ENCODE measurements around the gene CADM3. TPM values are rescaled to one million over a fixed set of nuclear protein-coding genes. Genes with fewer than 3 reads are reported as not detected.
A peak's percentile ranks its signal among the peaks of the same experiment; 100 is the strongest.

CADM3 gene
- polyA plus RNA-seq, 3 donors = not detected

DNA sequence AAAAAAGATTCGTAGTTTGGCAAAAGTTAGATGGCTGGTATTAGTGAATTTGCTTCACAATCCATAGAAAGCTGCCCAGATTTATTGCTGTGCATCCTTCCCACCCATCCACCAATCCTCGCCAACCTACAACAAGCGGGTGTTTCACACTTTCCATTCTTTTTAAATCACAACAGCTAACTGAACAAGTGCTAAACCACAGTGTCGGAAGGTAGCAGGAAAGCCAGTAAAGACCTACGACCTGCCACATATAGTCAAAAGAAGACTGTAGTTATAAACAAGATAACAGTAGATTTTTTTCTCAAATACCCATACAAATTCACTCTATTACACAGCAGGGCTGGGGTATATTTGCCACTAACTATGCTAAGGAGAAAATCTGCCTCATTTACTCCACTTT is 47.8 kb upstream of the CADM3 start:
- no peak overlapping the region for H3K4me2 ChIP-seq (replicated peaks; ENCODE audit: extremely low read depth, low read length, poor library complexity, severe bottlenecking)
- TF ChIP-seq, protein P1, sequence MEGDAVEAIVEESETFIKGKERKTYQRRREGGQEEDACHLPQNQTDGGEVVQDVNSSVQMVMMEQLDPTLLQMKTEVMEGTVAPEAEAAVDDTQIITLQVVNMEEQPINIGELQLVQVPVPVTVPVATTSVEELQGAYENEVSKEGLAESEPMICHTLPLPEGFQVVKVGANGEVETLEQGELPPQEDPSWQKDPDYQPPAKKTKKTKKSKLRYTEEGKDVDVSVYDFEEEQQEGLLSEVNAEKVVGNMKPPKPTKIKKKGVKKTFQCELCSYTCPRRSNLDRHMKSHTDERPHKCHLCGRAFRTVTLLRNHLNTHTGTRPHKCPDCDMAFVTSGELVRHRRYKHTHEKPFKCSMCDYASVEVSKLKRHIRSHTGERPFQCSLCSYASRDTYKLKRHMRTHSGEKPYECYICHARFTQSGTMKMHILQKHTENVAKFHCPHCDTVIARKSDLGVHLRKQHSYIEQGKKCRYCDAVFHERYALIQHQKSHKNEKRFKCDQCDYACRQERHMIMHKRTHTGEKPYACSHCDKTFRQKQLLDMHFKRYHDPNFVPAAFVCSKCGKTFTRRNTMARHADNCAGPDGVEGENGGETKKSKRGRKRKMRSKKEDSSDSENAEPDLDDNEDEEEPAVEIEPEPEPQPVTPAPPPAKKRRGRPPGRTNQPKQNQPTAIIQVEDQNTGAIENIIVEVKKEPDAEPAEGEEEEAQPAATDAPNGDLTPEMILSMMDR (IDR thresholded peaks at IDR 0.05) = no peak
- H3K9ac ChIP-seq (ENCODE audit: insufficient read depth, low read length, poor library complexity, severe bottlenecking) = no peak overlapping the region
- intact Hi-C loops (cut with micrococcal nuclease) = no loop called here
- no peak overlapping the region for H3K27ac ChIP-seq (ENCODE audit: low read depth in 1 of 2, low read length in 2 of 2)
- H3K9me3 ChIP-seq (replicated peaks in 1 of 2; ENCODE audit: control insufficient read depth in 1 of 2, insufficient read depth in 1 of 2, low read length in 2 of 2) = no peaks in the 10 kb centered on the region
- no peak for DNase-seq
- Mint-ChIP-seq H3K27ac (no peak overlapping the region), H3K9me3 (no peaks in the 10 kb centered on the region), H3K4me3 (no peak overlapping the region), H3K27me3 (ENCODE audit: low read depth in 3 of 3) (peaks cover 0 to 4% (median 1%) of the 10 kb centered on the region in 3 donors), H3K4me1 (peaks cover 4% of the 10 kb centered on the region), H3K36me3 (no peaks in the 10 kb centered on the region)
- no peaks in the 10 kb centered on the region for H3K27me3 ChIP-seq (ENCODE audit: control insufficient read depth in 2 of 2, insufficient read depth in 2 of 2, low read length in 2 of 2)
- H3K4me3 ChIP-seq (replicated peaks in 1 of 3; ENCODE audit: low read depth in 2 of 3, low read length in 3 of 3) = no peak overlapping the region
- H4K20me1 ChIP-seq (ENCODE audit: insufficient read depth, low read length) = no peaks in the 10 kb centered on the region
- no peaks in the 10 kb centered on the region for H3K36me3 ChIP-seq (replicated peaks in 1 of 2; ENCODE audit: control insufficient read depth in 1 of 2, insufficient read depth in 2 of 2, low read length in 2 of 2)
- H3K4me1 ChIP-seq (ENCODE audit: control insufficient read depth in 1 of 2, insufficient read depth in 2 of 2, low read length in 2 of 2) = no peaks in the 10 kb centered on the region
- H3K79me2 ChIP-seq (ENCODE audit: insufficient read depth, low read length) = no peaks in the 10 kb centered on the region
- no peak overlapping the region for H2AFZ ChIP-seq (ENCODE audit: insufficient read depth, low read depth, low read length, poor library complexity, severe bottlenecking)
- 100% methylated on average over 2 of the region's 5 CpGs for WGBS (ENCODE audit: insufficient coverage)

DNA sequence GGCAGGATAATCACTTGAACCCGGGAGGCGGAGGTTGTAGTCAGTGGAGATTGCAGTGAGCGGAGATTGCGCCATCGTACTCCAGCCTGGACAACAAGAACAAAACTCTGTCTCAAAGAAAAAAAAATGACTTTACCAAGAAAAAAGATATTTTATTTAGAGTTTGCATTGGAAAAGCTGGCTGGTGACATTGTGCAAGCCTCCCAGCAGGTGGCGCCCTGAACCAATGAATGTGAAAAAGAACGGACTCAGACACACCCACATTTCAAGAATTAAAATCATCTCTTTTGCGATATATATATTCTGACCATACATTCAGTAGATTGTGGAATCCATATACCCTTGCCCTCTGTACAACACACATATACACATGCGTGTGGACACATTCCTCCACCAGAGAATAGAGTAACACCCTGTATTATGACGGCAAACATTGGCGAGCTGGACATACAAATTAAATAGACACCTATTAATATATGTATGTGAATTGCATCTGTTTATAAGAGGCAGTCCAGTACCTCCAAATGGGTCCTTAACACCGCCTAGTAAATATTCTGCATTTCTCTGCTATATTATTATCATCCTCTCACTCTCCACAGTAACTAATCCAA is 39.0 kb upstream of the CADM3 start:
- Histone ChIP-seq H2AFZ (ENCODE audit: insufficient read depth, low read depth, low read length, poor library complexity, severe bottlenecking) (no peak overlapping the region), H3K27ac (ENCODE audit: low read depth in 1 of 2, low read length in 2 of 2) (no peak overlapping the region), H3K36me3 (replicated peaks in 1 of 2; ENCODE audit: control insufficient read depth in 1 of 2, insufficient read depth in 2 of 2, low read length in 2 of 2) (no peaks in the 10 kb centered on the region), H3K9ac (ENCODE audit: insufficient read depth, low read length, poor library complexity, severe bottlenecking) (no peak overlapping the region), H3K79me2 (ENCODE audit: insufficient read depth, low read length) (no peaks in the 10 kb centered on the region), H3K27me3 (ENCODE audit: control insufficient read depth in 2 of 2, insufficient read depth in 2 of 2, low read length in 2 of 2) (no peaks in the 10 kb centered on the region), H4K20me1 (ENCODE audit: insufficient read depth, low read length) (no peaks in the 10 kb centered on the region), H3K9me3 (replicated peaks in 1 of 2; ENCODE audit: control insufficient read depth in 1 of 2, insufficient read depth in 1 of 2, low read length in 2 of 2) (no peaks in the 10 kb centered on the region), H3K4me3 (replicated peaks in 1 of 3; ENCODE audit: low read depth in 2 of 3, low read length in 3 of 3) (no peak overlapping the region), H3K4me2 (replicated peaks; ENCODE audit: extremely low read depth, low read length, poor library complexity, severe bottlenecking) (no peak overlapping the region), H3K4me1 (ENCODE audit: control insufficient read depth in 1 of 2, insufficient read depth in 2 of 2, low read length in 2 of 2) (no peaks in the 10 kb centered on the region)
- Mint-ChIP-seq H3K27ac (no peak overlapping the region), H3K27me3 (ENCODE audit: low read depth in 3 of 3) (peaks cover 0 to 3% (median 0%) of the 10 kb centered on the region in 3 donors), H3K36me3 (no peaks in the 10 kb centered on the region), H3K4me1 (peaks cover 2% of the 10 kb centered on the region), H3K4me3 (no peak overlapping the region), H3K9me3 (no peaks in the 10 kb centered on the region)
- peak; percentile 56 to 66 (median 57) for DNase-seq
- TF ChIP-seq, protein P1 (IDR thresholded peaks at IDR 0.05) = peak; percentile 89
- intact Hi-C loops (cut with micrococcal nuclease) = loop anchor here (2.0 to 5.0 kb wide), 2 partner anchors 78 to 80 kb away; no protein-coding TSS in a partner anchor
- 61% methylated on average over 5 of the region's 12 CpGs for WGBS (ENCODE audit: insufficient coverage)
